Fibroblast of the conjunctiva (primary cell): Measurements from ENCODE around the gene TSC22D2.
"Not testable (repeated sequence)": the region's sequence is repeated elsewhere in the genome, so short reads cannot be mapped to it uniquely, and the experiment has no call there.

Experiments used
- DNase-seq: peaks from one replicate; pipeline ENCODE4 v3.0.0-alpha.2; 2010; ENCODE audit warnings: low read depth

TSC22D2 gene

GRCh38 chr3:150490277-150490986 lies 82.3 kb downstream of the TSC22D2 start:
- no peak for DNase-seq

GRCh38 chr3:150494411-150494977 lies 86.4 kb downstream of the TSC22D2 start:
- no peak for DNase-seq

GRCh38 chr3:150495149-150495548 lies 87.1 kb downstream of the TSC22D2 start:
- DNase-seq: no peak

GRCh38 chr3:150495563-150496168 lies 87.6 kb downstream of the TSC22D2 start:
- peak; percentile 38 for DNase-seq

- DNase-seq: no peak
Observed at GRCh38 chr3:150497956-150498355, 89.9 kb downstream of the TSC22D2 start.

GRCh38 chr3:150500960-150501359 lies 92.9 kb downstream of the TSC22D2 start:
- not testable (repeated sequence) for DNase-seq

GRCh38 chr3:150503402-150504099 lies 95.5 kb downstream of the TSC22D2 start:
- DNase-seq: no peak

- no peak for DNase-seq
Observed at GRCh38 chr3:150504483-150504882, 96.4 kb downstream of the TSC22D2 start.

- DNase-seq: no peak
Observed at GRCh38 chr3:150508401-150508800, 100.3 kb downstream of the TSC22D2 start.

GRCh38 chr3:150509780-150510179 lies 101.7 kb downstream of the TSC22D2 start:
- no peak for DNase-seq

GRCh38 chr3:150511122-150511821 lies 103.2 kb downstream of the TSC22D2 start:
- DNase-seq: no peak

- no peak for DNase-seq
Observed at GRCh38 chr3:150515210-150515609, 107.1 kb downstream of the TSC22D2 start.
